ENCODE results near the gene PFN1.
"Not testable (repeated sequence)": the region's sequence is repeated elsewhere in the genome, so short reads cannot be mapped to it uniquely, and the experiment has no call there.

The PFN1 gene

GRCh38 chr17:4945176-4945943 lies 3.0 kb downstream of the PFN1 start:
- DNase-seq: peak; percentile 82 to 83

GRCh38 chr17:4944554-4945175 lies 3.7 kb downstream of the PFN1 start:
- no peak for DNase-seq

GRCh38 chr17:4944163-4944553 lies 4.2 kb downstream of the PFN1 start:
- DNase-seq: no peak

- no peak for DNase-seq
Measured at GRCh38 chr17:4942760-4943508, 5.4 kb downstream of the PFN1 start.

- DNase-seq: no peak
Measured at GRCh38 chr17:4941319-4941610, 7.1 kb downstream of the PFN1 start.

- DNase-seq: no peak
Measured at GRCh38 chr17:4940555-4941318, 7.6 kb downstream of the PFN1 start.

GRCh38 chr17:4939796-4940554 lies 8.4 kb downstream of the PFN1 start, which contains the start of the genes RNF167 and SLC25A11:
TSS of gene RNF167 (plus strand) at chr17:4940268. CDS start at chr17:4940910, 642 bp downstream.
TSS of gene SLC25A11 (minus strand) at chr17:4940046. CDS start at chr17:4939910, 136 bp downstream.
- peak; percentile 91 to 95 for DNase-seq

GRCh38 chr17:4939546-4939795 lies 8.9 kb downstream of the PFN1 start:
- no peak for DNase-seq

GRCh38 chr17:4938688-4939545 lies 9.4 kb downstream of the PFN1 start:
- DNase-seq: no peak

GRCh38 chr17:4938069-4938491 lies 10.2 kb downstream of the PFN1 start:
- no peak for DNase-seq

GRCh38 chr17:4937553-4937952 lies 10.8 kb downstream of the PFN1 start:
- no peak for DNase-seq

GRCh38 chr17:4936436-4936835 lies 11.9 kb downstream of the PFN1 start:
- no peak for DNase-seq

GRCh38 chr17:4935650-4936049 lies 12.7 kb downstream of the PFN1 start:
- no peak for DNase-seq

GRCh38 chr17:4934173-4934979 lies 14.0 kb downstream of the PFN1 start:
- no peak for DNase-seq

- DNase-seq: no peak
Measured at GRCh38 chr17:4933646-4934045, 14.7 kb downstream of the PFN1 start.

GRCh38 chr17:4932756-4933155 lies 15.6 kb downstream of the PFN1 start:
- DNase-seq: no peak

- DNase-seq: no peak
Measured at GRCh38 chr17:4931963-4932362, 16.4 kb downstream of the PFN1 start, which contains the start of gene GP1BA. TSS of gene GP1BA (plus strand) at chr17:4932277. CDS start at chr17:4932605, 328 bp downstream.

- no peak for DNase-seq
Measured at GRCh38 chr17:4928881-4929280, 19.4 kb downstream of the PFN1 start.

GRCh38 chr17:4926577-4927335 lies 21.6 kb downstream of the PFN1 start:
- not testable (repeated sequence) for DNase-seq

GRCh38 chr17:4921320-4921719 lies 27.0 kb downstream of the PFN1 start:
- no peak for DNase-seq
